MCF 10A (cell line): Measurements from ENCODE around the gene SLC38A10. TPM values are rescaled to one million over a fixed set of nuclear protein-coding genes. Genes with fewer than 3 reads are reported as not detected.

ENCODE experiments used
- BruUV-seq: library from RNA; stranded (reverse); fragments of 400-500 nt; replicated peaks from 2 replicates; lab custom pipeline; 2021; lab: Mats Ljungman, UMichigan
- CTCF ChIA-PET: fragments of 300-600 bp; sonication (Branson Sonifier 250); formaldehyde crosslinking; extraction: SDS; loops from one replicate; lab custom pipeline; 2021; ENCODE audit warnings: antibody characterized with exemption, inconsistent platforms; lab: Yijun Ruan, JAX
- POLR2A ChIA-PET: fragments of 300-600, 350-650 bp; sonication (Branson Sonifier 250); formaldehyde crosslinking; extraction: SDS; loops from one replicate; lab custom pipeline; 2020; ENCODE audit warnings: antibody characterized with exemption, inconsistent platforms; lab: Yijun Ruan, JAX
- DNase-seq: peaks from one replicate; pipeline ENCODE4 v3.0.0-alpha.2; 2018; ENCODE audit not compliant: unreplicated experiment
- H3K27ac Mint-ChIP-seq: one replicate; pipeline ENCODE4 v1.8.0; 2022; ENCODE audit warnings: mild to moderate bottlenecking, low read depth, mixed read lengths; ENCODE audit not compliant: unreplicated experiment
- H3K27me3 Mint-ChIP-seq: one replicate; pipeline ENCODE4 v1.8.0; 2022; ENCODE audit warnings: mixed read lengths; ENCODE audit not compliant: insufficient read depth, unreplicated experiment
- H3K36me3 Mint-ChIP-seq: one replicate; pipeline ENCODE4 v1.8.0; 2022; ENCODE audit warnings: mild to moderate bottlenecking, moderate library complexity, mixed read lengths; ENCODE audit not compliant: insufficient read depth, unreplicated experiment
- H3K4me1 Mint-ChIP-seq: one replicate; pipeline ENCODE4 v1.8.0; 2022; ENCODE audit warnings: mixed read lengths; ENCODE audit not compliant: insufficient read depth, unreplicated experiment
- H3K4me3 Mint-ChIP-seq: one replicate; pipeline ENCODE4 v1.8.0; 2022; ENCODE audit warnings: mild to moderate bottlenecking, moderate library complexity, mixed read lengths; ENCODE audit not compliant: unreplicated experiment
- H3K9me3 Mint-ChIP-seq: one replicate; pipeline ENCODE4 v1.8.0; 2022; ENCODE audit warnings: mixed read lengths; ENCODE audit not compliant: unreplicated experiment
- intact Hi-C: fragments of 100-400 bp; cut with micrococcal nuclease; formaldehyde crosslinking; loops from 2 replicates; pipeline ENCODE4 v1.14.1; 2022
- total RNA-seq: library from RNA; stranded (reverse); gene quantifications from 2 replicates; pipeline ENCODE4 v1.2.3, GENCODE V29; 2022
- TF ChIP-seq, protein P1 (sequence below): fragments of 200-600 bp; IDR thresholded peaks from one replicate; pipeline ENCODE4 v1.8.0; 2022; ENCODE audit warnings: antibody characterized with exemption, mild to moderate bottlenecking; ENCODE audit not compliant: unreplicated experiment

Gene SLC38A10
- total RNA-seq, 1 experiment from 2014 or later = 98.2 TPM

DNA sequence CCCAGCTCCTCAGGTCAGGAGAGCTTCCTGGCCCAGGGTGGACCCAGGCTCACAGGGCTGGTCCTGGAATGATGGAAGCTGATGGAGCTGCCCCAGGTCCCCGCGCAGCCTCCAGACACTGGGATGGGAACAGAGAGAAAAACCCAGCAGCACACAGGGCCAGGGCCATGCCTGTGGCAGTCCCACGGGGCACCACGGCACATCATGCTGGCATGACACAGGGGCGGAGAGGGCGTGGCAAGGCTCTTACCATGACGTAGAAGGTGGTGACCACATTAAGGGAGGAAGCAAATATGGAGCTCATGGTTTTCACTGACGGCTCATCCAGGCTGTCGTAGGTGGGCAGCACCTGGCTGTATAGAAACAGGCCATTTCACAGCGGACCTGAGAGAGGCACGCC lies 18.3 kb downstream of the SLC38A10 start:
- no TSS peak for BruUV-seq
- peaks cover 60% of the 10 kb centered on the region for H3K36me3 Mint-ChIP-seq
- intact Hi-C loops = no loop called here
- H3K27me3 Mint-ChIP-seq = no peaks in the 10 kb centered on the region
- no peaks in the 10 kb centered on the region for H3K9me3 Mint-ChIP-seq
- CTCF ChIA-PET = interaction anchor here (0.5 kb wide), 1 partner anchor 91 kb away, joined by 3 read pairs; no protein-coding TSS in a partner anchor
- no peak for DNase-seq
- H3K4me3 Mint-ChIP-seq = no peak overlapping the region
- no peak overlapping the region for H3K27ac Mint-ChIP-seq
- H3K4me1 Mint-ChIP-seq = no peaks in the 10 kb centered on the region
- POLR2A ChIA-PET = no interaction called here
- TF ChIP-seq, protein P1, sequence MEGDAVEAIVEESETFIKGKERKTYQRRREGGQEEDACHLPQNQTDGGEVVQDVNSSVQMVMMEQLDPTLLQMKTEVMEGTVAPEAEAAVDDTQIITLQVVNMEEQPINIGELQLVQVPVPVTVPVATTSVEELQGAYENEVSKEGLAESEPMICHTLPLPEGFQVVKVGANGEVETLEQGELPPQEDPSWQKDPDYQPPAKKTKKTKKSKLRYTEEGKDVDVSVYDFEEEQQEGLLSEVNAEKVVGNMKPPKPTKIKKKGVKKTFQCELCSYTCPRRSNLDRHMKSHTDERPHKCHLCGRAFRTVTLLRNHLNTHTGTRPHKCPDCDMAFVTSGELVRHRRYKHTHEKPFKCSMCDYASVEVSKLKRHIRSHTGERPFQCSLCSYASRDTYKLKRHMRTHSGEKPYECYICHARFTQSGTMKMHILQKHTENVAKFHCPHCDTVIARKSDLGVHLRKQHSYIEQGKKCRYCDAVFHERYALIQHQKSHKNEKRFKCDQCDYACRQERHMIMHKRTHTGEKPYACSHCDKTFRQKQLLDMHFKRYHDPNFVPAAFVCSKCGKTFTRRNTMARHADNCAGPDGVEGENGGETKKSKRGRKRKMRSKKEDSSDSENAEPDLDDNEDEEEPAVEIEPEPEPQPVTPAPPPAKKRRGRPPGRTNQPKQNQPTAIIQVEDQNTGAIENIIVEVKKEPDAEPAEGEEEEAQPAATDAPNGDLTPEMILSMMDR = no peak

DNA sequence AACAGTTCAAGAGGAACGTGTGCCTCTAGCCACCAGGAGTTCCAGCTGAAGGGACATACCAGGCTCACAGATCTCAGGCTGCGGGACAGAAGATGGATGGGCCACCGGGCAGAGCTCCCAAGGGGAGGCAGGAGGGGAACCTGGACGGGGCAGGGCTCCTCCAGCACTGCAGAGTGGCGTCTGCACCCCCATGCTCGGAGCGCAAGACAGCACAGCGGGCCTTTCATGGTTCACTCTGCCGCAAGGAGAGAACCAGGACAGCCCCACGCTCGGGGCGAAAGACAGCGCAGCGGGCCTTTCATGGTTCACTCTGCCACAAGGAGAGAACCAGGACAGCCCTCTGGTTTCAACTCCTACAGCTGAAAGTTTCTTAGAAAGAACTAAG lies 20.6 kb downstream of the SLC38A10 start:
- TF ChIP-seq, protein P1 = no peak
- H3K36me3 Mint-ChIP-seq = peaks cover 71% of the 10 kb centered on the region
- no peak overlapping the region for H3K4me3 Mint-ChIP-seq
- no TSS peak for BruUV-seq
- intact Hi-C loops = no loop called here
- no peak for DNase-seq
- ChIA-PET CTCF (interaction anchor here (0.6 to 1.1 kb wide), 3 partner anchors 16 to 539 kb away, joined by 3 to 7 read pairs (median 5); no protein-coding TSS in a partner anchor), POLR2A (no interaction called here)
- H3K27ac Mint-ChIP-seq = no peak overlapping the region
- no peaks in the 10 kb centered on the region for H3K9me3 Mint-ChIP-seq
- no peaks in the 10 kb centered on the region for H3K4me1 Mint-ChIP-seq
- no peaks in the 10 kb centered on the region for H3K27me3 Mint-ChIP-seq

DNA sequence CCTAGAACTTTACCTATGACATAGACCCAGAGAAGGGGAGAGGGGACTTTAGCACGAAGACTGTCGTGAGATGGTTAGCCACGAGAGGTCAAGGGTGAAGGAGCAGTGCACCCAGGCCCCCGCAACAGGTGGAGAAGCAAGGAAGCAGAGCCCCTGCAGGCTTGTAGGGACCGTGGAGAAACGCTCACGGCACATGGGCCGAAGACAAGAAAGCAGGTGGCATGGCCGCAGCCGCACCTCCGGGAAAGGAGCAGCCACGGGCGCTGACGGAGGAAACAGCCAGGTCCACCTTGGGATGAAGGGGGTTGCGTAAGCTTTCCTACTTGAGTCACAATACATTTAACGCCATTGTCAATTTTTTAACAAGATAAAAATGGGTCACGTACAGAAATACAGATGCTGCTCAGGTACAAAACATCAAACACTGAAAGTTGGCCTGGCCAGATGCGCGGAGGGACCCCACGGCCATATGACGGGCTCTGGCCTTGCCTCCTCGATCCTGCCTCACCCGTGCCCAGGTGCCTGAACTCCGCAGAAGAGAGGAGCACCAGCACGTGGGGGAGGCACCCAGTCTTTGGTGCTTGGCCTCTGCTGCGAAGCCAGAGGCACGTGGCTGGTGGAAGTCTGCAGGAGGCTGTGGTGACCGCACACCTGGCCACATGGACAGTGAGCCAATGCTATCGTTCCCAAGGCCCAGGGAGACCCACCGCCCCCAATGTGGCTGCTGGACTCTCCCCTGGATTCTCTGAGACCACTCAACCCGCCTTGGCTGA lies 21.2 kb downstream of the SLC38A10 start:
- no peak for DNase-seq
- Mint-ChIP-seq H3K27me3 (no peaks in the 10 kb centered on the region), H3K36me3 (peaks cover 71% of the 10 kb centered on the region), H3K9me3 (no peaks in the 10 kb centered on the region), H3K27ac (no peak overlapping the region), H3K4me1 (no peaks in the 10 kb centered on the region), H3K4me3 (no peak overlapping the region)
- ChIA-PET CTCF (interaction anchor here (0.6 kb wide), 2 partner anchors 16 to 540 kb away, joined by 3 to 5 read pairs; no protein-coding TSS in a partner anchor), POLR2A (no interaction called here)
- TF ChIP-seq, protein P1 = no peak
- intact Hi-C loops = no loop called here
- BruUV-seq = no TSS peak

DNA sequence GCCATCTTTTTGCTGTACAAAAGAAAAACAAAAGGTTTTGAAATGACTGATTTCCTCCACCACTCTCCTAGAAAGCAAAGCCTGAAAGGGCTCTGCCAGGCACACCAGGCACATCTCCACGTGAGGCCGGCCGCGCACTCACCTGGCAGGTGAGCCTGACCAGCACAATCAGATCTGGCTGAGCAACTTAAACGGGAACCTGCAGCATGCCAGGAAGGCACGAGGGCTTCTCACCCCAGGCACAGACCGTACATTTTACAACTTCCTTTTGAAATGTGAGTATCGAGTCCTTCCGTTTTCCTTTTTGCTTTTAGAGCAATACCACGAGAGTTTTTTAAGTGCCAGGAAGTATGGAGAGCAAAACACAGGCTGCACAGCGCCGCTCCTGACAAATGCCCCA lies 22.5 kb downstream of the SLC38A10 start:
- intact Hi-C loops = no loop called here
- no peak overlapping the region for H3K4me3 Mint-ChIP-seq
- H3K27ac Mint-ChIP-seq = no peak overlapping the region
- H3K27me3 Mint-ChIP-seq = no peaks in the 10 kb centered on the region
- H3K36me3 Mint-ChIP-seq = peaks cover 74% of the 10 kb centered on the region
- no TSS peak for BruUV-seq
- DNase-seq = no peak
- POLR2A ChIA-PET = no interaction called here
- no peaks in the 10 kb centered on the region for H3K4me1 Mint-ChIP-seq
- TF ChIP-seq, protein P1 = no peak
- no peaks in the 10 kb centered on the region for H3K9me3 Mint-ChIP-seq
- CTCF ChIA-PET = no interaction called here
